GM12878 (cell line): ENCODE results near the gene FKBP14.

Source experiments
- CHD2 ChIP-seq: IDR thresholded peaks from 2 replicates; pipeline ENCODE4 v1.6.1; 2011; ENCODE audit warnings: low read depth, low read length, improper control_type of control experiment, borderline replicate concordance
- FOXK2 ChIP-seq: fragments of 450-650 bp; IDR thresholded peaks from 2 replicates; pipeline ENCODE4 v1.6.1; 2017; ENCODE audit warnings: mild to moderate bottlenecking, moderate library complexity
- HDAC2 ChIP-seq: fragments of 200-600 bp; sonication (generic); IDR thresholded peaks from 2 replicates; pipeline ENCODE4 v1.6.1; 2017
- MYC ChIP-seq: IDR thresholded peaks from 2 replicates; pipeline ENCODE4 v1.6.1; 2011; ENCODE audit warnings: mild to moderate bottlenecking, low read length, moderate library complexity, inconsistent platforms; ENCODE audit not compliant: insufficient read depth, insufficient replicate concordance, insufficient read length, severe bottlenecking
- POLR2A ChIP-seq: IDR thresholded peaks from 2 replicates; pipeline ENCODE4 v1.6.1; 2011; ENCODE audit warnings: low read depth, mild to moderate bottlenecking, low read length
- RCOR1 ChIP-seq: conservative IDR thresholded peaks from 2 replicates; pipeline ENCODE4 v1.6.1; 2012; ENCODE audit warnings: low read depth, low read length, improper control_type of control experiment
- RFX5 ChIP-seq: IDR thresholded peaks from 2 replicates; pipeline ENCODE4 v1.6.1; 2011; ENCODE audit warnings: low read depth, low read length, improper control_type of control experiment
- TF ChIP-seq, protein P1 (sequence below), 3 experiments: IDR thresholded peaks in 2 of 3; conservative IDR thresholded peaks in 1 of 3; 2 replicates each; pipeline ENCODE4 v1.5.1; 2011; ENCODE audit warnings: low read depth in 3 of 3, low read length in 3 of 3, mild to moderate bottlenecking in 3 of 3, control low read depth in 2 of 3, moderate library complexity in 2 of 3, inconsistent platforms in 1 of 3, mixed read lengths in 1 of 3; ENCODE audit not compliant: control insufficient read depth in 2 of 3, insufficient read depth in 1 of 3; ENCODE audit errors: extremely low read depth in 1 of 3
- TF ChIP-seq, protein P2 (sequence below): fragments of 450-650 bp; IDR thresholded peaks from 2 replicates; pipeline ENCODE4 v1.6.1; 2017; ENCODE audit warnings: antibody characterized with exemption, mild to moderate bottlenecking, moderate library complexity
- TF ChIP-seq, protein P3 (sequence below): fragments of 150-350 bp; IDR thresholded peaks from 2 replicates; pipeline ENCODE4 v1.6.1; 2016; ENCODE audit warnings: low read depth, low read length

DNA sequence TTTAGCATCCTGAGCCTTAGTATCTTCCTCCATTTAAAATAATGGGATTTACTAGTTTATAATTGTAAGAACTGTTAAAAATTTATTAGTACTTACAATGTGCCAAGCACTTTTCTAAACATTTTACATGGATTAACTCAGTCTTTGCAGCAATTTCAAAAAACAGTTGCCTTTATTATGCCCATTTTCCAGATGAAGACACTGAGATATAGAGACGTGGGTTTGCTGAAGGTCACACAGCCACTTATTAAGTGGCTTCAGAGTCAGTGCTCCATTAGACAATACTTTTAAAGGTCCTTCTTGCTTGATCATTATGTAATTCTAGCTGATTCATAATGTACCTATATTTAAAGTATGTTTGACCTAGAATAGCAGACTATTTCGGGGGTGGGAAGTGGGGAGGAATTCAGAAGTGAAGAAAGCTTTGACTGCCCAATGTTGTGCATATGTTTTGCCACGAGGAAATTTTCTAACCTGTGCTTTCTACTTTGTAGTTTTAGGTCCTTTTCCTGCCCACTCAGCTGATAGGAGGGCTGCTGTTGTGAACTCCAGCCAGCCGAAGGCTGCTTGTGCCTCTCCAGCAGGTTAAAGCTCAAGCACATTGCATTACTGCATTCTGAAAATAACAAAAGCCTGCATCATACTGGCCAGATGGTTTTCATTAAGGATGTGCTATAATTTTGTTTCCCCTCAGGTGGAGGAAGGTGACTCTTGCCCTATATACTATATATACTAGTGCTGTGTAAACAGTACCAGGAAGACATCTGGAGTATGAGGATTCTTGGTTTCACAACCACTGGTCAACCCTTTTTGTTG is 6.0 kb upstream of the FKBP14 start:
- TF ChIP-seq, protein P1, sequence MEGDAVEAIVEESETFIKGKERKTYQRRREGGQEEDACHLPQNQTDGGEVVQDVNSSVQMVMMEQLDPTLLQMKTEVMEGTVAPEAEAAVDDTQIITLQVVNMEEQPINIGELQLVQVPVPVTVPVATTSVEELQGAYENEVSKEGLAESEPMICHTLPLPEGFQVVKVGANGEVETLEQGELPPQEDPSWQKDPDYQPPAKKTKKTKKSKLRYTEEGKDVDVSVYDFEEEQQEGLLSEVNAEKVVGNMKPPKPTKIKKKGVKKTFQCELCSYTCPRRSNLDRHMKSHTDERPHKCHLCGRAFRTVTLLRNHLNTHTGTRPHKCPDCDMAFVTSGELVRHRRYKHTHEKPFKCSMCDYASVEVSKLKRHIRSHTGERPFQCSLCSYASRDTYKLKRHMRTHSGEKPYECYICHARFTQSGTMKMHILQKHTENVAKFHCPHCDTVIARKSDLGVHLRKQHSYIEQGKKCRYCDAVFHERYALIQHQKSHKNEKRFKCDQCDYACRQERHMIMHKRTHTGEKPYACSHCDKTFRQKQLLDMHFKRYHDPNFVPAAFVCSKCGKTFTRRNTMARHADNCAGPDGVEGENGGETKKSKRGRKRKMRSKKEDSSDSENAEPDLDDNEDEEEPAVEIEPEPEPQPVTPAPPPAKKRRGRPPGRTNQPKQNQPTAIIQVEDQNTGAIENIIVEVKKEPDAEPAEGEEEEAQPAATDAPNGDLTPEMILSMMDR (IDR thresholded peaks at IDR 0.05 in 2 of 3, conservative IDR thresholded peaks at IDR 0.05 in 1 of 3; ENCODE audit: control insufficient read depth in 2 of 3, extremely low read depth in 1 of 3, insufficient read depth in 1 of 3, low read depth in 3 of 3, low read length in 3 of 3) = no peak
- TF ChIP-seq MYC (no peak), RCOR1 (no peak), RFX5 (no peak), FOXK2 (no peak), CHD2 (no peak), HDAC2 (no peak), POLR2A (no peak)
- TF ChIP-seq, protein P2, sequence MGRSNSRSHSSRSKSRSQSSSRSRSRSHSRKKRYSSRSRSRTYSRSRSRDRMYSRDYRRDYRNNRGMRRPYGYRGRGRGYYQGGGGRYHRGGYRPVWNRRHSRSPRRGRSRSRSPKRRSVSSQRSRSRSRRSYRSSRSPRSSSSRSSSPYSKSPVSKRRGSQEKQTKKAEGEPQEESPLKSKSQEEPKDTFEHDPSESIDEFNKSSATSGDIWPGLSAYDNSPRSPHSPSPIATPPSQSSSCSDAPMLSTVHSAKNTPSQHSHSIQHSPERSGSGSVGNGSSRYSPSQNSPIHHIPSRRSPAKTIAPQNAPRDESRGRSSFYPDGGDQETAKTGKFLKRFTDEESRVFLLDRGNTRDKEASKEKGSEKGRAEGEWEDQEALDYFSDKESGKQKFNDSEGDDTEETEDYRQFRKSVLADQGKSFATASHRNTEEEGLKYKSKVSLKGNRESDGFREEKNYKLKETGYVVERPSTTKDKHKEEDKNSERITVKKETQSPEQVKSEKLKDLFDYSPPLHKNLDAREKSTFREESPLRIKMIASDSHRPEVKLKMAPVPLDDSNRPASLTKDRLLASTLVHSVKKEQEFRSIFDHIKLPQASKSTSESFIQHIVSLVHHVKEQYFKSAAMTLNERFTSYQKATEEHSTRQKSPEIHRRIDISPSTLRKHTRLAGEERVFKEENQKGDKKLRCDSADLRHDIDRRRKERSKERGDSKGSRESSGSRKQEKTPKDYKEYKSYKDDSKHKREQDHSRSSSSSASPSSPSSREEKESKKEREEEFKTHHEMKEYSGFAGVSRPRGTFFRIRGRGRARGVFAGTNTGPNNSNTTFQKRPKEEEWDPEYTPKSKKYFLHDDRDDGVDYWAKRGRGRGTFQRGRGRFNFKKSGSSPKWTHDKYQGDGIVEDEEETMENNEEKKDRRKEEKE = no peak
- TF ChIP-seq, protein P3, sequence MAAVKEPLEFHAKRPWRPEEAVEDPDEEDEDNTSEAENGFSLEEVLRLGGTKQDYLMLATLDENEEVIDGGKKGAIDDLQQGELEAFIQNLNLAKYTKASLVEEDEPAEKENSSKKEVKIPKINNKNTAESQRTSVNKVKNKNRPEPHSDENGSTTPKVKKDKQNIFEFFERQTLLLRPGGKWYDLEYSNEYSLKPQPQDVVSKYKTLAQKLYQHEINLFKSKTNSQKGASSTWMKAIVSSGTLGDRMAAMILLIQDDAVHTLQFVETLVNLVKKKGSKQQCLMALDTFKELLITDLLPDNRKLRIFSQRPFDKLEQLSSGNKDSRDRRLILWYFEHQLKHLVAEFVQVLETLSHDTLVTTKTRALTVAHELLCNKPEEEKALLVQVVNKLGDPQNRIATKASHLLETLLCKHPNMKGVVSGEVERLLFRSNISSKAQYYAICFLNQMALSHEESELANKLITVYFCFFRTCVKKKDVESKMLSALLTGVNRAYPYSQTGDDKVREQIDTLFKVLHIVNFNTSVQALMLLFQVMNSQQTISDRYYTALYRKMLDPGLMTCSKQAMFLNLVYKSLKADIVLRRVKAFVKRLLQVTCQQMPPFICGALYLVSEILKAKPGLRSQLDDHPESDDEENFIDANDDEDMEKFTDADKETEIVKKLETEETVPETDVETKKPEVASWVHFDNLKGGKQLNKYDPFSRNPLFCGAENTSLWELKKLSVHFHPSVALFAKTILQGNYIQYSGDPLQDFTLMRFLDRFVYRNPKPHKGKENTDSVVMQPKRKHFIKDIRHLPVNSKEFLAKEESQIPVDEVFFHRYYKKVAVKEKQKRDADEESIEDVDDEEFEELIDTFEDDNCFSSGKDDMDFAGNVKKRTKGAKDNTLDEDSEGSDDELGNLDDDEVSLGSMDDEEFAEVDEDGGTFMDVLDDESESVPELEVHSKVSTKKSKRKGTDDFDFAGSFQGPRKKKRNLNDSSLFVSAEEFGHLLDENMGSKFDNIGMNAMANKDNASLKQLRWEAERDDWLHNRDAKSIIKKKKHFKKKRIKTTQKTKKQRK = no peak
